MM.1S (cell line): Measurements from ENCODE around the gene ISG15.

Source experiments
- DNase-seq: peaks from one replicate; pipeline ENCODE4 v3.0.0-alpha.2; 2015
- H2AFZ ChIP-seq: fragments of 300-600 bp; sonication (generic); 2 replicates; pipeline ENCODE4 v1.6.0; 2016; ENCODE audit warnings: antibody characterized with exemption, low read length
- H3F3A ChIP-seq: fragments of 300-600 bp; sonication (generic); 2 replicates; pipeline ENCODE4 v1.6.1; 2016; ENCODE audit warnings: mild to moderate bottlenecking, antibody characterized with exemption, low read length, moderate library complexity, mixed read lengths; ENCODE audit not compliant: insufficient read depth
- H3K27ac ChIP-seq: fragments of 300-600 bp; sonication (generic); 2 replicates; pipeline ENCODE4 v1.5.1; 2016; ENCODE audit warnings: mild to moderate bottlenecking, low read length
- H3K27me3 ChIP-seq: fragments of 300-600 bp; sonication (generic); replicated peaks from 2 replicates; pipeline ENCODE4 v1.6.0; 2016; ENCODE audit warnings: low read length; ENCODE audit not compliant: insufficient read depth
- H3K36me3 ChIP-seq: fragments of 300-600 bp; sonication (generic); replicated peaks from 2 replicates; pipeline ENCODE4 v1.6.1; 2016; ENCODE audit warnings: mild to moderate bottlenecking, low read length, mixed read lengths; ENCODE audit not compliant: insufficient read depth
- H3K4me1 ChIP-seq: fragments of 300-600 bp; sonication (generic); 2 replicates; pipeline ENCODE4 v1.6.1; 2016; ENCODE audit warnings: low read length, mixed read lengths
- H3K4me2 ChIP-seq: fragments of 300-600 bp; sonication (generic); 2 replicates; pipeline ENCODE4 v1.6.0; 2016; ENCODE audit warnings: low read depth, low read length
- H3K4me3 ChIP-seq: fragments of 300-600 bp; sonication (generic); 2 replicates; pipeline ENCODE4 v1.5.1; 2016; ENCODE audit warnings: low read length, mixed read lengths
- H3K79me2 ChIP-seq: fragments of 300-600 bp; sonication (generic); 2 replicates; pipeline ENCODE4 v1.6.1; 2016; ENCODE audit warnings: mixed run types, low read length, mixed read lengths
- H3K9ac ChIP-seq: fragments of 300-600 bp; sonication (generic); 2 replicates; pipeline ENCODE4 v1.6.1; 2016; ENCODE audit warnings: low read length, mixed read lengths
- H3K9me2 ChIP-seq: fragments of 300-600 bp; sonication (generic); replicated peaks from 2 replicates; pipeline ENCODE4 v1.6.1; 2016; ENCODE audit warnings: mild to moderate bottlenecking, low read length, mixed read lengths; ENCODE audit not compliant: insufficient read depth
- H3K9me3 ChIP-seq: fragments of 300-600 bp; sonication (generic); replicated peaks from 2 replicates; pipeline ENCODE4 v1.6.1; 2016; ENCODE audit warnings: mild to moderate bottlenecking, low read length, mixed read lengths; ENCODE audit not compliant: insufficient read depth
- H4K20me1 ChIP-seq: fragments of 300-600 bp; sonication (generic); 2 replicates; pipeline ENCODE4 v1.6.1; 2016; ENCODE audit warnings: mild to moderate bottlenecking, low read length, moderate library complexity, mixed read lengths; ENCODE audit not compliant: insufficient read depth
- CTCF ChIP-seq: fragments of 300-600 bp; sonication (generic); IDR thresholded peaks from 2 replicates; pipeline ENCODE4 v1.5.1; 2016; ENCODE audit warnings: antibody characterized with exemption, low read length, mixed read lengths
- EZH2 ChIP-seq: fragments of 300-600 bp; sonication (generic); optimal IDR thresholded peaks from 2 replicates; pipeline ENCODE3; 2017; ENCODE audit warnings: low read depth, mild to moderate bottlenecking, antibody characterized with exemption, low read length, mixed read lengths
- EZH2phosphoT487 ChIP-seq: fragments of 300-600 bp; sonication (generic); IDR thresholded peaks from 2 replicates; pipeline ENCODE4 v1.6.1; 2018; ENCODE audit warnings: antibody characterized with exemption, low read length

ISG15 gene

GRCh38 chr1:1058088-1058905 is 45.0 kb downstream of the ISG15 start:
- peaks cover 88% of the 10 kb centered on the region for H3K27me3 ChIP-seq
- H3K4me2 ChIP-seq = peak overlapping the region; percentile 90; the same call in 1 of the 2 replicates
- H4K20me1 ChIP-seq = no peaks in the 10 kb centered on the region
- no peak for TF ChIP-seq EZH2phosphoT487
- no peak for TF ChIP-seq EZH2
- no peak for TF ChIP-seq CTCF
- H3K79me2 ChIP-seq = no peaks in the 10 kb centered on the region
- H3K27ac ChIP-seq = no peak overlapping the region
- no peak overlapping the region for H2AFZ ChIP-seq
- no peaks in the 10 kb centered on the region for H3K9me2 ChIP-seq
- H3K9ac ChIP-seq = no peak overlapping the region
- H3K9me3 ChIP-seq = no peaks in the 10 kb centered on the region
- H3F3A ChIP-seq = no peaks in the 10 kb centered on the region
- no peak overlapping the region for H3K4me3 ChIP-seq
- no peaks in the 10 kb centered on the region for H3K36me3 ChIP-seq
- DNase-seq = no peak
- no peaks in the 10 kb centered on the region for H3K4me1 ChIP-seq

- no peaks in the 10 kb centered on the region for H3K79me2 ChIP-seq
- TF ChIP-seq CTCF = peak; percentile 27; the same call in 1 of the 2 replicates
- no peak for TF ChIP-seq EZH2
- H3K4me2 ChIP-seq = peak overlapping the region; percentile 90
- peak overlapping the region; percentile 44 for H3K4me3 ChIP-seq
- no peaks in the 10 kb centered on the region for H3K9me2 ChIP-seq
- no peak overlapping the region for H2AFZ ChIP-seq
- no peak overlapping the region for H3K9ac ChIP-seq
- DNase-seq = no peak
- H3K27me3 ChIP-seq = peaks cover 84% of the 10 kb centered on the region
- H3F3A ChIP-seq = no peaks in the 10 kb centered on the region
- peaks cover 1% of the 10 kb centered on the region; the same call in 1 of the 2 replicates for H3K4me1 ChIP-seq
- H4K20me1 ChIP-seq = no peaks in the 10 kb centered on the region
- no peak overlapping the region for H3K27ac ChIP-seq
- H3K36me3 ChIP-seq = no peaks in the 10 kb centered on the region
- H3K9me3 ChIP-seq = no peaks in the 10 kb centered on the region
Observed at GRCh38 chr1:1058921-1059493, 45.7 kb downstream of the ISG15 start.

GRCh38 chr1:1059494-1060280 is 46.4 kb downstream of the ISG15 start:
- H3K9me2 ChIP-seq = no peaks in the 10 kb centered on the region
- peak overlapping the region; percentile 90 for H3K4me2 ChIP-seq
- H3K9ac ChIP-seq = no peak overlapping the region
- no peak overlapping the region for H3K27ac ChIP-seq
- peaks cover 4% of the 10 kb centered on the region; the same call in 1 of the 2 replicates for H3K4me1 ChIP-seq
- no peaks in the 10 kb centered on the region for H3K9me3 ChIP-seq
- TF ChIP-seq CTCF (no peak), EZH2phosphoT487 (no peak), EZH2 (no peak)
- H3K36me3 ChIP-seq = no peaks in the 10 kb centered on the region
- H3F3A ChIP-seq = no peaks in the 10 kb centered on the region
- peaks cover 85% of the 10 kb centered on the region for H3K27me3 ChIP-seq
- H3K4me3 ChIP-seq = peak overlapping the region; percentile 44
- H2AFZ ChIP-seq = no peak overlapping the region
- H3K79me2 ChIP-seq = no peaks in the 10 kb centered on the region
- DNase-seq = peak; percentile 85
- H4K20me1 ChIP-seq = no peaks in the 10 kb centered on the region
